ENCODE data around the gene PLXDC2.

PLXDC2 gene

DNA sequence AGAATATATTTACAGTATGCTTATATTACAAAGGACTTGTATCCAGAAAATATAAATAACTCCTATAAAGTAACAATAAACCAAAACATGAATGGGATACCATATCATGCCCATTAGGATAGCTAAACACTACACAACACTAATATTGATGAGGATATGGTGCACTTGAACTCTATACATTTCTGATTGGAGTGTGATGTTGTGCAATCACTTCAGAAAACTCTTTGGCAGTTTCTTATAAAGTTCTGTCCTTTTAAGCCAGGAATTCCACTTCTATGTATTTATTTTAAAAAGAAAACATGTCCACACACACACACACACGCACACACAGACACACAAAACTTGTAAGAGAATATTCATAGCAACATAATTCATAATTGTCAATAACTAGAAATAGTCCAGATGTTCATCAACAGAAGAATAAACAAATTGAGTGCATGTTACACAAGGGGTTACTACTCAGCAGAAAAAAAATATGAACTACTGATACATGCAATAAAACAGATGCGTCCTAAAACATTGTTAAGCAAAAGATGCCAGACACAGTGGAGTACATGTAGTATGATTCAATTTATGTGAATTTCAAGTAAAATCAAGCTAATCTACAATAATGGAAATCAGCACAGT lies 416.0 kb downstream of the PLXDC2 start:
- DNase-seq: no peak

DNA sequence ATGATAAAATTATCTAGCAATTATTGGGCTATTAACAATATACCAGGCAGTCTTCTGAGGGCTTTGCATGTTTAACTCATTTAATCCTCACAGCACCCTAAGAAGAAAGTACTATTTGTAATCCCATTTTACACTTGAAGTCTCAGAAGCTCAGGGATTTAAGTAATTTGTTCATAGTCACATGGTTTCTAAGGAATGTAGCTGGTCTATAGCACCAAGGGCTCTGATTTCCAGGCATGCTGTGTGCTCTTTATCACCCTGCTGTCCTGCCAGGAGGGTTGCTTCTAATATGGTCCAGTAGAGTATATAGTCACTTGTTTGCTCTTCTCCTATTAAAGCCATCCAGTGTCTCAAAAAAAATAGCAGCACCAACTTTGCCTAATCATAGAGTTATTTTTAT lies 417.2 kb downstream of the PLXDC2 start:
- DNase-seq: no peak

DNA sequence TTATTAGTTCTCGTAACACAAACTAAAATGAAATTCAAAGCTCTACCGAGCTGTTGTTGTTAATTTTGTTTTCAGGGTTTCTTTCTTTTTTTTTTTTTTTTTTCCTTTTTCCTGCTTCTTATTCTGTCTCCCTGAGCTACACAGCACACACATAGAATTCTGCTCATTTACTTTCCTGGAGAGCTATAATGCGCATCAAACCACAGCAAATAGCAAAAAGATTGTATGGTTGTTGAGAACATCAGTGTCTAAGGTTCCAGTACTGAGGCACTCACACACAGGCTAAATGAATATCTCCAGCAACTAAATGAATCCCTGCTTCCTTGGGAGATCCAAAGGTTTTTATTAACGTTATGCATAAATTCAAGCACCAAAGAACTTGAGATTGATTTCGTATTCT lies 418.3 kb downstream of the PLXDC2 start:
- DNase-seq: no peak

DNA sequence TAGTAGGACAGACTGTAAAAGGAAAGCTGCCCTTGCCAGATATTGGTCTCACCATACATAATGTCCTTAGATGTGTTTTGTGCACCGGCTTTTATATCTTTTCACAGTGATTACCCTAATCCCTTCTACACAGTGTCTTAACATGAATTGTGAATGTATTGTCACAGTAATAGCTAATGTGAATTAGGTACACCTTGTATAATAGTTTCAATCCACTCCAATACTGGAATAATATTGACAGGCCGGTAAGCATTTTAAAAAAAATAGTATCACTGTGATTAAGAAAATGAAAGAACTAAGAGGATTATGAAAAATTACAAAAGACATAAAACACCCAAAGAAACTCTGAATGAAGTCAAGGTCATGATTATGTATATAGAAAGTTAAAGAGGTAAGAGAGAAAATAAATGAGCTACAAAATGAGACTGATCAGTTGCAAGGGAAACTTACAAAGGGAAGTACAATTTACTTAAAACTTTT lies 420.9 kb downstream of the PLXDC2 start:
- no peak for DNase-seq

DNA sequence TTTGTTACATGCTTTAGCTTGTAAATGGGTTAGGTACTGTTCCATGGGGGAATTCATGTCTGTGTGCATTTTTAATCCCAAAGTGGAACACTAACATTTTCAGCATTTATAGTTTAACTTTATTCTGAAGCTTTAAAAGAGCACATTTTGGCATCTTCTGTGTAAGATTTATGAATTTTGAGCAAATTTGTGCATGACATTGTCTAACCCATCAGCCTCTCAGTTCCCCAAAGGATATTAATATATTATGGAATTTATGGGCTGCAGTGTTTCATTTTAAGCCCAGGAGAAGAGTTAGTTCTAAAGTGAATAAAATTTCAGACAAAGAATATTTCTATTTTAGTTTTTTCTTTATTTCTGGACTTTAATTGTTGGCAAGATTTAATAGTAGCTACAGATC lies 421.4 kb downstream of the PLXDC2 start:
- no peak for DNase-seq

DNA sequence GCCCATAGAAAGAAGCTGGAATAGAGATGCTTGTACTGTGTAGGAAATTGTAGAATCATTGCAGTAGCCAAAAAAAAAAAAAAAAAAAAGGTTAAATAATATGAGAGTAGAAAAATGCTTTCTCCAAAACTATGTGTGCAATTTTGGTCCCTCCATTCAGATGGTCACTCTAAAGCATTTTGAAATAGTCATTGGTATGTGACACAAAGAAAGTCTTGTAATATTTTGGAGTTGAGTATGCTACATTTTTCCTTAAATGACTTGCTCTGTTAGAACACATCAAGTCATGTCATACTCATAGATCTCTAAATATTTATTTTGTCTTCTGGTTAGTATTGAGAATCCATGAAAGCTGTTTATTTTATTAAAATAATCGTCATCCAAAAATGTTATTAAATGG lies 424.4 kb downstream of the PLXDC2 start:
- no peak for DNase-seq

DNA sequence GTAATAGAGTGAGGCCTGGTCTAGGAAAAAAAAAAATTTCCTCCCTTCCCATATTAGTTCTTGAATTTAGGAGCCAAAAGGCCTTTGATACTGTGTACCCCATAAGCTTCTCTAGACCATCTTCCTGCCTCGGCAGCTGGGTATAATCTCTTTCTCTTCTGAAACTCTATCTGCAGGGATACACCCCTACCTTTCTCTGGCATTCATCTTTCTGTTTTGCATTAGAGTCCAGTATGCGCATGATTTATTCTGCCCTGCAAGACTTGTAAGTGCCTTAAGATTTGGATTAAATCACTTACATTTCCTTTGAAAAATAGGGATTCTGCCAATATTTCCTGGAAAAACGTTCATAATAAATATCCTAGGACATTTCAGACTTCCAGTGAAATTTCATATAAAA lies 431.2 kb downstream of the PLXDC2 start:
- no peak for DNase-seq

DNA sequence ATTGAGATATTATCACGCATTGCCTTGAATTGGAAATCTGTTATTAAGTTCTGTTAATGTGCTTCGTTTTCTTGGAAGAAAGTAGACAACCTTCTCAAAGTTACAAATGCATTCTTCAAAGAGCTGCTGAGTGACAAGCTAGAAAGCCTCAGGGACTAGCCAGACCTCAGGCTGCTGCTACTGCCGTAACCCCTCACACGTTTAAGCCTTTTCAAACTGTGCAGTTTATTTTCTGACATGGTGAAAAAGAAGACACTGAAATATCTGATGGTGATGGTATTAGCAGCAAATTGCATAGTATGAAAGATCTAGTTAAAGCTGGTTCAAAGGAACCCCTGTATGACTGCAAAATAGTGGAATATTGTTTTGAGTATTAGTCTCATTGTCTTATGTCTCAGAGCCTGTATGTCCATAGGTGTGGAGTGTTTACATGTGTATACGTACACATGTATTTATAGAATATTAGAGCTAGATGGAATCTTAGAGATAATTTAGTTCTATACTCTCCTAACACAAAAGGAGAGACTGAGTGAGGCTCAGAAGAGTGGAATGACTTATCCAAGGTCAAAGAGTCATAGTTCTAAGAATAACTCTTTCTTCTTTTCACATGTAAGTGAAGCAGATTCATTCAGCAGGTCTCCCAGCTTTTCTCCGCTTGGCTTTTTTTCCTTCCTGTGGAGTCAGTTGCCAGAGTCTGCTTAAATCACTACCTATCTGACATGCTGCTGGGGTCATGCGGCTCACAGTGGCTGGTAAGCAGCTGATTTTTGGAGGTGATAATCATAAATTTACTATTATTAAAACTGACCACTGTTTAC lies 431.9 kb downstream of the PLXDC2 start:
- no peak for DNase-seq

DNA sequence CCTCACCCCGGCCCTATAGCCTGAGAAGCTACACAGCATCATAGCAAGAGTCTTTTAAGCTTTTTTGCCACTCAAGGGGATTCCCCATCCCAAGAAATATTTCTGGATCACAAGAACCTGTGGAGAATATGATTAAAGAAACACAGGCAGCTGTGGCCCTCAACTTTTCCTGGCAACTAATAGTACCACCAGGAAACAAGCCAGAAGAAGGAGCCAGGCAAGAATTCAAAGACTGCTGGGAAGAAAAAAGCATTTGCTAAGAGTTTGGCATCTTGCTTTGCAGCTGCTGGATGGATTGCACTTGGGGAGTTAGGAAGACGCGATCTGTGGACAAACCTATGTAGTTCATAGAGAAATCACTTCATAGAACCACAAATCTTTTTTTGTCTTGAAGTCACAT lies 437.8 kb downstream of the PLXDC2 start:
- no peak for DNase-seq

DNA sequence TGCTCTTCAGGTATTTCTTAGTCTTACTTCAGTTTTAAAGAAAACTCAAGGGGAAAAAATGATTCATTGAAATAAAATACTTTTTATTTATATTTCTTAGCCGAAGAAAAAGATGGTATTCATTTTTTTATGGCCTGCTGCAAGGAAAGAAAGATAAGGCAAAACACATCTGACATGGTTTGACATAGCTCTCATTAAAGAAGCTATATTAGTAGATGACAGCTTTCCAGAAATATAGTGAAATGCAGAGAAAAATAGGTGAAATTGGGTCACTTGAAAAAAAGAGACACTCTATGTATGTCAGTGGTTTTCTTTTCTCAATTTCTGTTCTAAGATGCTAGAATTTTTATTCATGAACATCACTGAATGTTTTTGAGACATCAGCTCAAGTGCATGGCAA lies 438.3 kb downstream of the PLXDC2 start:
- DNase-seq: no peak

DNA sequence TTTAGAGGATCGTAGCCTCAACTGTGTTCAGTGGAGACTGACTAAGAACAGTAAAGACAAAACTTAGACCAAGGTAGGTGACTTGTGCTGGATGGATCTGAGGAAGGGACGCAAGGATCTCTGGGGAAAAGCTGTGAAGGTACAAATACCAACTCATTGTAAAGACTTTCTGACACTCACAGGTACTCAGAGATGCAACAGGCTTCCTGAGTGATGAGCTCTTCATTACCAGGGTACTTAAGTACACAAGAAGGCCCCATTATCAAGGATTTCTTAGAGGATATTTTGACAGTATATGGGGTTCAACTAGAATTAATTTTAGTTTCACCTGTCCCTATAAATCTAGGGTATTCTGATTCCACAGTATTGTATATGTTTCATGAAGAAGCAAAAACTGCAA lies 440.7 kb downstream of the PLXDC2 start:
- DNase-seq: no peak

DNA sequence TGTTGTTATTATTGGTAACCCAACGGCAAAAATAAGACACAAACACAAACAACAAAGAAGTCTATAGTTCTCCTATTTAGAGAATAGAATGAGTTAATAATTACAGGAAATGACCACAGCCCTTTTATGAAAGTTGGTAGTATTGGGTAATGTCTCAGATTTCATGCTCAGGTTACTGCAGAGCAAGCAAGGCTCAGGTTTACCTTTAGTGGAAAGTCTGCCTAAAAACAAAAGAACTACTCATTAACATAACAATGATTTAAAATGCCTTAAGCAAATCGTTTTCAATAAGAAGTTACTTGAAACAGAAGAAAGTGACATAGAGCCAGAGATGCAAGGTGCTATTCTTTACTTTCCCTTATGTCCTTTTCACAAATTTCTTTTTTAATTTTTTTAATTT lies 441.2 kb downstream of the PLXDC2 start:
- no peak for DNase-seq

DNA sequence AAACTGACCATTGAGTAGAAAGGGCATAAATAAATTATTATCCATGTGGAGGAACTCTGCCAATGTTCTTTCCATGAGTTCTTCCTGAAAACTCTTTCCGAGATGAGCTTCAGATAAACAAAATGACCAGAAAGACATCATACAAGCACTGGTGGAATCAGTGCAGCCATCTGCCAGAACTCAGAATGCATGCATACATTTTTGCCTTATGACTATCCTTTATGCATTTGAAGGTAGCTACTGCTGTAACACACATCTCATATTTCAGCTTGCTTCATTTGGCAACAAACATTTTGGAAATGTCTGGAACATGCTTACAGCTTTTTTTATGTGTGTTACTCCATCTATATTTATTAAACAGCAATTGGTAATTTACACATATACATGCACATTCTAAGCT lies 448.9 kb downstream of the PLXDC2 start:
- no peak for DNase-seq

DNA sequence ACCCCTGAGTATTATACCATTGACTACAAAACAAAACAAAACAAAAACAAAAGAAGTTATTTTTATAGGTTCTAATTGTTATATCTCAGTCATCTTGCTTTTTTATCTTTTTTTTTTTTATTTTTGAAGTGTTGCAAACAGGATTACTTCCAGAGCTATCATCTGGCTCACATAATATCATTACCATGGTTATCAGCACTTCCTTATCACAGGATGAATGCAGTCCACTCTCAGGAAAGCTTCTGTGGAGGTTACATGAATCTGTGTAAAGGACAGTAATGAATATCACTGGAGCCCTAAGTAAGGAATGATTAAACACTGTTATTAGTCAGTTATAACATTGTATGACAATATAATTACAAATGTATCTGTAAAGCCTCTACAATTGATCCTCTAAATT lies 451.5 kb downstream of the PLXDC2 start:
- no peak for DNase-seq

DNA sequence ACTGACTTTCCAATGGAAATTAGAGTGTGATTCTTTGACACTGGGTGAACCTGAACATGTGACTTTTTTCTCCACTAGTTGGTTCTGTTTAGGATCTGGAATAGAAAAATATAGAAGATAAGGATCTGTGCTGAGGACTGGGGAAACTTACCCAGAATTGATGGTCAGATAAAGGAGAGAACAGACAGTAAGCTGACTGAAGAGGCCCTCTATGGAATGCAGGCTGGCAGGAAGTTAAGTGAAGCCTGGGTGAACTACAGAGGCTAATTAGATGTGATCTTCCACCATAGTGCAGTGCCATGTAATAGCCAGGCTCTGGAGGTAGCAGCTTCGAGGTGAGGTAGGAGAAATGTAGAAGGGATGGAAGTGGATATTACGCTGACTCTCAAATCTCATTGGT lies 455.3 kb downstream of the PLXDC2 start:
- DNase-seq: no peak

DNA sequence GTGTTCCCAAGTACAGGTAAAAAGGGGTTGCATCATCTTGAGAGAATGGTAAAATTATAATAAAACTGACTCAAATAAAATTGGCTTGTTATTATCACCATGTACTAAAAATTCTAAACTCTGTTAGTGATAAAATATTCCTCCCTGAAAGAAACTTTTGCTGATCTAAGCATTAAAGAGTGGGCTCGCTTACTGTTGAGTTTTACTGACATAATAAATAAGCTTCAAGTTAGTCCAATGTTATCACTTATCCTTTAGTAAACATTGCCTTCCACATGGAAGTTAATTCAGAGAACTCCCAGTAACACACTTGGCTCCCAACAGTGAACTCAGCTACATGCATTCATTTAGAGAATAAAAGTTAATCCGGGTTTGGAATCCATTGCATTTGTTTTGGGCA lies 456.4 kb downstream of the PLXDC2 start:
- no peak for DNase-seq

DNA sequence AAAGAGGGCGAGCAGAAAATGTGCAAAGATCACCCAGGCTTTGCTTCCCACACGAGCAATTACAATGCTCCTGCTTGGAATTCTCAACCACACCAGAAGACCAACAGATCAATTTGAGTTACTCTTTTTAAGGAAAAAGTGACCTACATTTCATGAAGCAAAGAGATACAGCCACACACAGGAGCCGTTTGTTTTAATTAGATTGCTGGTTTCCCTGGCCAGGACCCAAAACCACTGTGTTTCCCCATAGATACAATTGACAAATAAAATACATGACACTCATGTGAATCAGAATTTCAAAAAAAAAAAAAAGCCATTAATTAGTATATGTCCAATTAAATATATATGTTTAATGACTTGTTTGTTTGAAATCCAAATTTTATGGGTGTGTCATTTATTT lies 458.3 kb downstream of the PLXDC2 start:
- DNase-seq: no peak

DNA sequence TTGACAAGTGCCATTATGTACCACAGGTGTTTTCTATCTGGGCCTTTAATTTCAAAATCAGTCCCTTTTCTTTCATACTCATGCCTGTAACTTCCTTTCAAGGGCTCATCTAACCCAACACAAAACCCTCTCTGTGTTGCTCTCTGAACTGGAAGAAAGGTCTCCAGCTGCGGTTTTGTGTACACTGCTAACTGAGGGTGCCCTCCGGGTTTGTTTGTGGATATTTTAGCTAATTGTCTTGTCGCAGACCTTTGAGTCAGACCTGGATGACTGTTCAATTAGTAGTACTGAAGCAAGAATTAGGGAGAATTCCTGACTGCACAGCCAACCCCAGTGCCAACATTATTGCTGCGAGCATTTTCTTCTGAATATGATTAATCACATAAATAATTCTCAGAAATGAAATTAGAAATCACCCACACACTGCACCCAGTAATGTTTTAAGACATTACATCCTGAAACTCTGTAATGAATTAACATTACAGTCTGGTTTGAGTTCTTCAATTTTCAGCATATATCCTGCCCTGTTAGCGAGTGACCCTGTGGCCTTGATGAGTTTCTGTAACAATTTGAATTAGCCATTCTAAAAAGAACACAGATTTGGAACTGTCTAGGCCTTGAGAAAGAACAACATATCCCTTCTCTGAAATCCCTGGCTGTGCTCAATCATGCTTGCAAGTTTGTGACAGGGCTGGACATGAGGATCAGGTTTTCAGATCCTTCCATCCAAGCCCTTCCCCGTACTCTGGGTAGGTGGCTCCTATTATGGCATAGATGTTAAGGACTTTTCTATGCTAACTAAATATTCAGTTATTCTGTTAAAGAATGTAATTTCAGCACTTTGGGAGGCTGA lies 460.1 kb downstream of the PLXDC2 start:
- DNase-seq: no peak

DNA sequence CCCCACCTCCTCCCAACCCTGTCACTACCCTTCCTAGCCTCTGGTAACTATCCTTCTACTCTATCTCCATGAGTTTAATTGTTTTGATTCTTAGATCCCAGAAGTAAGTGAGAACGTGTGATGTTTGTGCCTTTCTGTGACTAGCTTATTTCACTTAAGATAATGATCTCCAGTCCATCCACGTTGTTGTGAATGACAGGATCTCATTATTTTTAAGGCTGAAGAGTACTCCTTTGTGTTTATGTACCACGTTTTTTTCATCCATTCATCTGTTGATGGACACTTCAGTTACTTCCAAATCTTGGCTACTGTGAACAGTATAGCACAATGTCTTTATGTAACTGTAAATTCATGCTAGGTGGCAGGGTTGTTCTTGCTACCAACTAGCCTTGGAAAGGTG lies 461.6 kb downstream of the PLXDC2 start:
- no peak for DNase-seq

DNA sequence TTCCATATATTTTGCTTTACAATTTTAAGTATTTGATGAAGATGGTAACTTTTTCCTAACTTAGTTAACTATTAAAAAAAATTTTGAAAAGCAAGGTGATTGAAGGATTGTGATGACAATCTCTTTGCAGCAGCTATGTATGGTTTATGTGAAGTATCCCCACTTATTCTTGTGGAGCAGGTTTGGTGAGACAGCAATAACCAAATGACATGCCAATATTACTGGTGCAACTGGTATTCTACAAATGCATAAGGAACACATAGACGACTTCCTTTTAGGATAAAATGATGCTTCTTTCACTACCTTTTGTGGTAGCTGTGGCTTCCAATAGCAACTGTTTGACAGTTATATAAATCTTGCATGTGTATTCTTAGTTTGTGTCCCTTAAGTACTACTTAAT lies 465.3 kb downstream of the PLXDC2 start:
- no peak for DNase-seq

DNA sequence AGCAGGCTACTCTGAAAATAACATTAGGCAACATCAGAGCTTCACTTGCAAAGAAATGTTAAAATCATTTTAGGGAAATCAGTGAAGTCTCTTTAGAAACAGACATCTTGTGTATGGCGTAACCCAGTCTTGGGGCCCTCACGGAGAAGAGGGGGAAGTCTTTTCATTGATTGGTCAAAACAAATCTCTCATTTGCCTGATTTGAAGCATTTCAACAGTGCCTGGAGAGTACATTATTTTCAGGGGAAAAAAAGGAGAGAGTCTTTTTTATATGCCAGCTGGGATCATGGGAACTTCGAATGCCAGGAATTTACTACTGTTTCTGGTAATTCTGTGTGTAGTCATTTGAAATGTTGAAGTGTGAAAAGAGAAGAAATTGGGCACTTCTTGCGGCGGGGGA lies 471.4 kb downstream of the PLXDC2 start:
- DNase-seq: no peak

DNA sequence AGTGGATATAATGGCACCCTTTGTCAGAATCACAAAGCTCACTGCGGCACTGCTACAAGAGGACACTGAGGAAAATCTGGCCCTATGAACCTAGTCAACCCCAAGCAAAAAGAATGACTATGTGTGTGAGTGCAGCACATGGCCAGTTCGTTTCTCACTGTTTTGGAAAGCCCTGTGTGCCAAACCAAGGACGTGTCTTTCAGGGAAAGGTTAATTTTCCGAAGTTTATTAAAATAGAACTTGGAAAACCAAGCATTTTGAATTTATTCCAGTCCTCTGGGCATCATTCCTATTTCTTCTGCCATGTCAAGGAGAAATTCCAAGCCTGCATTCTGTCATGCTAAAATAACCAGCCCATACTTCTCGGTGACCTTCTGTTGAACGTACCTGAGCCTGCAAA lies 471.8 kb downstream of the PLXDC2 start:
- DNase-seq: no peak

DNA sequence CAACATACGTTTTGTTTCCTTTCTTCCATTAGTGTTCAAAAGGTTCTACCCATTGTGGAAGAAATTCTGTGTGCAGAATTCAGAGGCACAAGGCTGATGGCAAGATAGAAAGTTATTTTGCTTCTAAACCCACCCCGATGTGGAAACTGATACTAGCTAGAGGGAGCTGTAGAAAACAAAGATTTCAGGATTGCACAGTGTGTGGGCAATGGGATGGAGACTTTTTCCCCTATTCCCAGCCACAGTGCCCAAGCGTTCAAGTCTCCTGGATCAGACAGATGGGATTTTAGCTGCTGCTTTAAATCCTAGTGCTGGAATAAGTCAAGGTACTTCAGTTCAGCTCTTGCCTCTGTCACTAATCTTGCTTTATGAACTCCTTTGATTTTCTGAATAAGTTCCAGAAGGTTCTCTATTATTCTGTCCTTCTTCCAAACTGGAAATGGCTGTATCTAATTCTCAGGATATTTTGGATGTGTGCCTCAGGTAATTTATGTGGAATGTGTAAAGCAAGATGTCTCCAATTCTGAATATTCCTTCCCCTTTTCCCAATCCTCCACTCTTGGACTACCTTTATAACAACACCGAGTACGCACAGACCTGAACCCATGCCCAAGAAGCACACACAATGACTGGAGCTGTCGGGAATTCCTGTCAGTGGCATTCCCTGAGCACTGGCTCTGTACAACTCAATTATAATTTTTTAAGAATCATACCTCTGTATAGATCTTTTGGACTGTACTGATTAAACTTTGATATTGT lies 473.0 kb downstream of the PLXDC2 start:
- no peak for DNase-seq
